Epidermal melanocyte (primary cell): ENCODE measurements around the gene HSF4.

Experiments
- DNase-seq: peaks from one replicate; pipeline ENCODE4 v3.0.0; 2011; ENCODE audit warnings: low spot score; ENCODE audit not compliant: insufficient read length

HSF4 gene

DNA sequence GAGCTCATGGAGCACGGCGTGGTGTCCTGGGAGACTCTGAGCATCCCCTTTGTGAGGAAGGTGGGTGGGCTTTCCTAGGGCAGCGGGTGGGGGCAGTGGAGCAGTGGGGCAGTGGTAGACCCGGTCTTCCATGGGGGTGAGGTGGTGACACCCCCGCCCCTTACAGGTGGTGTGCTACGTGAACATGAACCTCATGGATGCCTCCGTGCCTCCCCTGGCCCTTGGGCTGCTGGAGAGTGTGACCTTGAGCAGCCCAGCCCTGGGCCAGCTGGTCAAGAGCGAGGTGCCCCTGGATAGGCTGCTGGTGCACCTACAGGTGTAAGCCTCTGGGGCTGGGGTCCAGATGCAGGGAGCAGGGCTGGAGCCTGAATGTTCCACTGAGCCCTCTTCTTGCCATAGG is 35.9 kb downstream of the HSF4 start:
- no peak for DNase-seq

DNA sequence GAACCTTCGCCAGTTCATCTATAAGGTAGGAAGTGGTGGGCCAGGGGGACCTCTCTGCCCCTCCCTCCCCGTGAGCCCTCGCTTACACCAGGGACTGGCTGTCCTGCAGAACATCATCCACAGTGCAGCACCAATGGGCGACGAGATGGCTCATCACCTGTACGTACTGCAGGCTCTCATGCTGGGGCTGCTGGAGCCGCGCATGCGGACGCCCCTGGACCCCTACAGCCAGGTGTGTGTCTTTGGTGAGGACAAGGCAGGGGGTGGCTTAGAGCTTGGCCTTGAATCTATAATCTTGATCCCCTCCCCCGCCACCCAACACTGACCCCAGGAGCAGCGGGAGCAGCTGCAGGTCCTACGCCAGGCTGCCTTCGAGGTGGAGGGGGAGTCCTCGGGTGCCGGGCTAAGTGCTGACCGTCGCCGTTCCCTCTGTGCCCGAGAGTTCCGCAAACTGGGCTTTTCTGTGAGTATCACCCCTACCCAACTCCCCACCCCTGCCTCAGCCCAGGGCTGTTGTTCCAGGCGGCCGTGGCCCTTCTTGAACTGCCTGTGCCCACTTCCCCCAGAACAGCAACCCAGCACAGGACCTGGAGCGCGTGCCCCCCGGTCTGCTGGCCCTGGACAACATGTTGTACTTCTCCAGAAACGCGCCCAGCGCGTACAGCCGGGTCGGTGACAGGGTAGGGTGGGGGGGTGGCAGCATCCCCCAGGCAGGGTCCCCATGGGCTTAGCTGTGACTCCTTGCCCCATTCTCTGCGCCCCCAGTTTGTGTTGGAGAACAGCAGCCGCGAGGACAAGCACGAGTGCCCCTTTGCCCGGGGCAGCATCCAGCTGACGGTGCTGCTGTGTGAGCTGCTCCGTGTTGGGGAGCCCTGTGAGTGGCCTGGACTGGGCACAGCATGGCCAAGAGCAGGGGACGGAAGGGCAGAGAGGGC is 37.1 kb downstream of the HSF4 start:
- DNase-seq, result no peak

DNA sequence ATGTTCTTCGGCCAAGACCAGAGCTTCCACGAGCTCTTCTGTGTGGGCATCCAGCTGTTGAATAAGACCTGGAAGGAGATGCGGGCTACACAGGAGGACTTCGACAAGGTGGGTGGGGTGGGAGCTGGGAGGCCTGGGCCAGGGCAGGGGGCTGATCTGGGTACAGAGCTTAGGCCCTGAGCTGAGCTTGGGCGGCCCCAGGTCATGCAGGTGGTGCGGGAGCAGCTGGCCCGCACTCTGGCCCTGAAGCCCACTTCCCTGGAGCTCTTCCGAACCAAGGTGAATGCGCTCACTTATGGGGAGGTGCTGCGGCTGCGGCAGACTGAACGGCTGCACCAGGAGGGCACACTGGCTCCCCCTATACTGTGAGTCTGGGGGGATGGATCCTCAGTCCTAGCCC is 37.9 kb downstream of the HSF4 start:
- DNase-seq, result no peak

DNA sequence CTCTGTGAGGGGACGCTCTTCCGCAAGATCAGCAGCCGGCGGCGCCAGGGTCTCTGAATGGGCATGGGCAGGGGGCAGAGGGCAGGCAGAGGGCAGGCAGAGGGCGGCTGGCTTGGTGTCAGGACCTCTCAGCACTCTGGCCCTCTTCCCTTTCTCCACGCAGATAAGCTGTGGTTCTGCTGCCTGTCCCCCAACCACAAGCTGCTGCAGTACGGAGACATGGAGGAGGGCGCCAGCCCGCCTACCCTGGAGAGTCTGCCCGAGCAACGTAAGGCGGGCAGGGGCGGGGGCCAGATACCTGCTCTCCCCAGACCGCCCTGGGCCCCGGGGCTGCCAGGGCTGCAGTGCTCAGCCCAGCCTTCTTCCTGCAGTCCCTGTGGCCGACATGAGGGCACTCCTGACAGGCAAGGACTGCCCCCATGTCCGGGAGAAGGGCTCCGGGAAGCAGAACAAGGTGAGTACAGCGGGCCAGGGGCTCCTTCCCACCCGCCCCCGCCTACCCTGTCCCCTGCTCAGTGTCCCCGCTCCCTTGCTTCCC is 38.5 kb downstream of the HSF4 start:
- DNase-seq, result no peak

DNA sequence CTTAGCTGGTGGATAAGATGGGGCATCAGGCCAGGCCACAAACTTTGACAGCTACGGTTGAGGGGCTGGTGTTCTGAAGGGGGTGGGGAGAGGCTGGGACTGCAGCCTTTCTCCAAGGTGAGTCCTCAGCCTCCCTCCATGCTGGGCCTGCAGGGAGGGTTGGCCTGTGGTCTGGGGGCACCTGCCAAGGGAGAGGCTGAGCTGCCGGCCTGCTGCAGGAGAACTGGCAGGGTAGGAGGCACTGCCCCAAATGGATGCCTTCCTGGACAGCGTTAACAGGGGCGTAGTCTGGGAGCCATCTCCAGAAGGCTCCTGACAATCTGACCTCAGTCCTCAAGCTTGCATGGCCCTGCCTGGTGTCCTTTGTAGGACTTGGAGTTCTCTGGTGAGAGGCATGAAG is 39.5 kb downstream of the HSF4 start:
- no peak for DNase-seq

DNA sequence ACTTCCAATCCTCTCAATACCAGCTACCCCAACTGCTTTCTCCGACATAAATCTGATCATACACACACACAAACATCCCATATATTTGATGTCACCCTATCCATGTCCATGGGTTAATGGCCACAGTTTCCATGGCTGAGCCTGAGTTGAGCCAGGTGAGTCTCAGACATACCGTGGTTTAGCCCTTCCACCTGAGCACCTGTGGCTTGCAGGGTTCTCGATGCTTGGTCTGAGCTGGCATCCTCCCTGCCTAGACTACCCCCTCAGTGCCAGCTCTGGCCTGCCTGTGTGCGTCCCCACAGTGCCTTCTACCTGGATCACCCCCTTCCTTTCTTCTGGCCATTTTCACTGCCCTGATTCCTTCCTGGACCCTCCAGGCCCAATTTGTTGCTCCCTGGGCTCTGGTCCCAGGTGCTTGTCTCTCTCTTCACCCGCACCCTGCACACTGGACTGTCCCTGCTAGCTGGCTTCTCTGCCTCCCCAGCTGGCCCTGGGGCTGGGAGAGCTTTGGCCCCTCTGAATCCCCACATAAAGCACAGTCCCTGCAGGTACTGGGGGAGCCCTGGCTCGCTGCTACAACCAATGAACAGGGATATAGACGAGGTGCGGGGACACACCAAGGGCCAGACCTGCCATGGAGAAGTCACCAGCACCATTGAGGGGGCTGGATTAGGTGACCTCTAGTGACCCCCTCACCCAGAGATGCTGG is 41.7 kb downstream of the HSF4 start:
- no peak for DNase-seq

DNA sequence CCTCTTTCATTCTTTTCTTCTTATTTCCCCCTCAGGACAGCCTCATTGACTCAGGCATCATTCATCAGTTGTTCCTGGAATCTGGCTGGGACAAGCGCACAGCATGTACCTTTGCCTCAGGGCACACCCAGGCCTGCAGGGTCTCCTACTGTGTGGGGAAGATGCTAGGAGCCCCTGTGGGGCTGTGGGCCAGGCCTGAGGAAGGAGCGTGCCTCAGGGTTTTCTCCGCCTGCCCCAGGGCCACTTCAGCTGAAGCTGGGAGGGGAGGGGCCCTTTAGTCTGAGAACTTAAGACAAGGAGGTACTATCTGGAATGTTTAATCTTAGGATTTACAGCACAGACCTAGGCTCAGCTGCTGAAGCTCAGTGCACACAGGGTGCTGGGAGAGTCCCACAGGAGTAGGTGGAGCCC is 42.3 kb downstream of the HSF4 start:
- DNase-seq, result no peak

DNA sequence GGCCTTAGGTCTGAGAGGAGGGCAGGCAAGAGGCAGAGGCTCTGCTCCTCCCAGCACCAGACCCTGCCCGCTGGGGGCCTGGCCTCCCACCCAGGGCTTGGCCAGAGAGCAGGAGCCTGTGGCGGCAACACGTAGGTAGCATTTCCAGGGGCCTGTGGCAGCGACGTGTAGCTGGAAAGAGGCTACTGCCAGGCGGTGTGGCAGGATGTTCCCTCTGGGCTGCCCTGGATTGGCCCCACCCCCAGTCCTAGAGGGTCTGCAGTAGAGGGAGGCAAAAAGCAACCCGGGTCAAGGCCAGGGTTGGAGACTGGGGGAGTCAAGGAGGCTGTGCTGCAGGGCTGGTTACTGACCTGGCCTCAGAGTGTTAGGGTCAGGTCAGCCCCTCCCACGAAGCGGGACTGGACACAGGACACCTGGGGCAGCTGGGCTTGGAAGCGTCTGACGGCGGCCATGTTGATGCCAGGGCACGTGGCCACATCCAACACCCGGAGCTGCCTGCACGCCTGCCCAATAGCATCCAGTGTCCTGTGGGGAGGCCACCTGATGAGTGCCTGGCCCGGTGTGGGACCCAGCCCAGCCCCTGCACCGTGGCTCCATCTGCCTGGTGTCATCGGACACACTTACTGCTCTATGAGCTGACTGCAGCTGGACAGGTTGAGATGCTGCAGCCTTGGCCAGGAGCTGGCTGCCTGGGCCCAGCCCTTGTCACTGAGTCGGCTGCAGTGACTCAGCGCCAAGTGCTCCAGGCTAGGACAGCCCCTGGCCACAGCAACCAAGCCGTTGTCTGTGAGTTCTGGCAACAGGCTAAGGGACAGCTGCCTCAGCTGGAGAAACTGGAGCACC is 42.9 kb downstream of the HSF4 start:
- no peak for DNase-seq

DNA sequence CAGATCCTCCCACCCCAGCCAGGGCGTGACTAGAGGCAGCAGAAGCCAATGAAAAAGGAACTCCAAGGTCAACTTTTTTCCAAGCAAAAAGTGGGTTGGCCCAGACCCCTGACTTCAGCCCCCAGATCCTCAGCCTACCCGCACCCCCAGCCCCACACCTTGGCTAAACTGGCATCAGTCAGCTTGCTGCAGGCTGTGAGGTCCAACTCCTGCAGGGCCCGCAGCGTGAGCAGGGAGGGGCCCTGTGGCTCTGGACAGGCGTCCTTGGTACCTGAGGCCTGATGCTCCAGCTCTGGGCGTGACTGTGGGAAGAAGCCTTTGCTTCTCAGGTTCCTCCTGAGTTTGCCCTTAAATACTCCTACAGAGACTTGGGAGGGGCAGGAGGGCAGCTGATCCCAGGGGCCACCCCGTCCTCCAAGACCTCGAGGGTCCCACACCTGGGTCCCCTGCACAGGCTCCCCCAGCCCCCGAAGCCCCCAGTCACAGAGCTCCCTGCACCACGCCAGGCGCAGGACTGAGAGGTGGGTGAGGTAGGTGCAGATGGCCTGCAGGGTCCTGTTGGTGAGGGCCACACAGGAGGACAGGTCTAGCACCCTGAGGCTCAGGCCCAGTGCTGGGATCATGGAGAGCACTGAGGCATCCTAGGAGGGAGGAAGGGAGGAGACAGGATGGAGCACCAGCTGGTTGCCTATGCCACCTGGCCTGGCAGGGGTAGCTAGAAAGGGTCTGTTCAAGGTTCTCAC is 43.8 kb downstream of the HSF4 start:
- DNase-seq, result no peak

DNA sequence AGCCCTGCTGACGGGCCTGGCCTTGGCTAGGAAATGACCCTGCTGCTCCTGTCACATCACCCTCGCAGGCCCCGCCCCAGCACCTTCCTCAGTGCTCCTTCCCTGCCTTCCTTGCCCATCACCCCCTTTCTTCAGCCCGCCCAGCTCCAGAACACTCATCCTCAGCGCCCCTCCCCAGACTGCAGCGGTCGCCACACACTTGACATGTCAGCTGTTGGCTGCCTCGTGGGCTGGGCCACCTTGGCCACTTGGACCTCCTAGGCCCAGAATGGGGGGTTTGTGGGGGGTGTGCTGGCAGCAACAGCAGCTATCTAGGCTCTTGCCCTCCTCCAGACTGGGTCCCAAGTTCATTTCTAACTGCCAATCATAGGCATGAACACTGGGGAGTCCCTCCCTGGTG is 45.0 kb downstream of the HSF4 start:
- DNase-seq, result no peak

DNA sequence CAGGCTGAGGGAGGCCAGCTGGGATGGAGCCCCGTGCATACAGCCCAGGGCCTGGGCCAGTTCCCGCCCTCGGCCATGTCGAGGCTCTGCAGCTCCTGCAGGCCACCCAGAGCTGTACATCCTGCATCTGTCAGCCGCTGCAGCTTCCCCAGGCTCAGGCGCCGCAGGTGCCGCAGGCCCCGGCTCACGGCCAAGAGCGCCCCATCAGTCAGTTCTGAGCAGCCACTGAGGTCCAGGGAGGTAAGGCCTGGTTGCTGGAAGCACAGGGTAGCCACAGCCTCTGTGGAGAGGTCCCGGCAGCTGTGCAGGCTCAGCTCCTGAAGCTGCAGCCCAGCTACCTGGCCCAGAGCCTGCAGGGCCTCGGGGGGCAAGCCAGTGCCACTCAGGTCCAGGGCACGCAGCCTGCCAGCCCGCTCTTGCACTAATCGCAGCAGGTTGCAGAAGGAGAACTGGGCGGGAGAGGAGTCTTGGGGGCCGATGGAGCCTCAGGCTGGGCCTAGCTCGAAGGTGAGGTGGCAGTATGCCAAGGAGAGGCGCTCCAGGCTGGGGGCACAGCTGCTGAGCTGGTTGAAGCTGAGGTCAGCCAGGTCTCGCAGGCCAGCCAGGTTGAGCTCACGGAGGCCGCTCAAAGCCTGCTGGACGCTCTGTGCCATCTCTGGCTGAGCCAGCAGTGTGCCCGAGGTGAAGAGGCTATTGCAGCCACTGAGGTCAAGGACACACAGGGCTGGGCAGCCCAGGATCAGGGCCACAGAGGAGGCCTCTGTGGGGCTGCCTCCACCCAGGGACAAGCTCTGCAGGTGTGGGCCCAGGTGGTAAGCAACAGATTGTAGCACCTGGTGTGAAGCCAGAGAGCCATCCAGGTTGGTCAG is 45.8 kb downstream of the HSF4 start:
- DNase-seq, result no peak

DNA sequence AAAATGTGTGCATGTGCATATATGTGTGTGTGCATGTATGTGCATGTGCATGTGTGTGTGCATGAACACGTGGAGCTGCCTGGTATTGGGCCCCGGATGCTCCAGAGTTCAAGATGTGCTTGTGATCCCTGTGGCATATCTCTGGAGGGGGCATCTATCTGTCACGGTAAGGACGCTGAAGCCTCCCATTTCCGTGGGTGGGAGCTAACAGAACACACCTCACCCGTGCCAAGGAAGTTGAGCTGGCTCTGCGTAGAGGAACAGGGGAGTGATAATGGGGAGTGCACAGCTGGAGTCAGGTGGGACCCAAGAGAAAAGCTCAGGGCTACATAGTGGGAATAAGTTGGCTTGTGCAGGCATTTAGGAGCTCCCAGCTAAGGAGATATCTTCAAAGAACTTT is 47.1 kb downstream of the HSF4 start:
- no peak for DNase-seq

DNA sequence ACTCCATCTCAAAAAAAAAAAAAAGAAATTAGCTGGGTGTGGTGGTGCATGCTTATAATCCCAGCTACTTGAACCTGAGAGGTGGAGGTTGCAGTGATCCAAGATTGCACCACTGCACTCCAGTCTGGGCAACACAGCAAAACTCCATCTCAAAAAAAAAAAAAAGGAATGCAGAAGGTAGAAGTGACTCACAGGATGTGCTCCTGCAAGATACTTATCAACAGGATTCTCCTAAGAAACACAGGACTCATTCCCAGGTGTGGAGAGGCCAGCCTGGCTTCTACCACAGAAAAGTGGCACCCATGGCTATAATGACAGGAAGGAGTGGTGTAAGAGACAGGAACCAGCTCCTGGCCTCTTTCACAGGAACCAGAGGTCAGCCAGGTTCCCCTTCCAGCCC is 48.2 kb downstream of the HSF4 start:
- no peak for DNase-seq

DNA sequence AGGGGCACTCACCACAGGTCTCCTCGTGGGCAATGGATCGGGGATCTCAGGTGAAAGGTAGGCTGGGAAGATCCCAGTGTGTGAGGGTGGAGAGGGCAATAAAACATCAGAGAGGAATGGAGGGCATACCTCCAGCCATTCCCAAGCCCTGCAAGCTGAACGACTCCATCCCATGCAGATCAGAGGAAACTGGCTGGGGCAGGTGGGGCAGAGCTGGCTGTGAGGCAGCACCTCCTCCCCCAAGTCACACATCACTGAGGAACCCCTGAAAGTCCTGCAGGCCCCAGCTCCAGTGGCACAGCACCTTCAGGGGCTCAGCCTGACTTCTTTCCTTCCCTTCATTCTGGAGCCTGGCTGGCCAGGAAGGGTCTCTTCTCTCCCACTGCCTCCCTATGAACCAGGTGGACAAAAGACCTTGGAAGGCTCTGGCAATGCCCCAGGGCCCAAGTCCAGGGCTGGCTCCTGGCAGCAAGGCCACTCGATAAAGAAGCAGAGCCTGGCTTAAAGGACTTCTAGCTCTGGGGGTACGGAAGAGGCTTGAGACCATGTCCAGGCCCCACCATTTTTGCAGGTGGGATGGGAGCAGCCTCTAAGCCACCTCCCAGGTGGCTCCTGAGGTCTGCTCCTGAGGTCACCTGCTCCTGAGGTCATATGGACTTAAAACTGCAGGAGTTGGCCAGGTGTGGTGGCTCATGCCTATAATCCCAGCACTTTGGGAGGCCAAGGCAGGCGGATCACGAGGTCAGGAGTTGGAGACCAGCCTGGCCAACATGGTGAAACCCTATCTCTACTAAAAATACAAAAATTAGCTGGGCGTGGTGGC is 48.9 kb downstream of the HSF4 start:
- no peak for DNase-seq

DNA sequence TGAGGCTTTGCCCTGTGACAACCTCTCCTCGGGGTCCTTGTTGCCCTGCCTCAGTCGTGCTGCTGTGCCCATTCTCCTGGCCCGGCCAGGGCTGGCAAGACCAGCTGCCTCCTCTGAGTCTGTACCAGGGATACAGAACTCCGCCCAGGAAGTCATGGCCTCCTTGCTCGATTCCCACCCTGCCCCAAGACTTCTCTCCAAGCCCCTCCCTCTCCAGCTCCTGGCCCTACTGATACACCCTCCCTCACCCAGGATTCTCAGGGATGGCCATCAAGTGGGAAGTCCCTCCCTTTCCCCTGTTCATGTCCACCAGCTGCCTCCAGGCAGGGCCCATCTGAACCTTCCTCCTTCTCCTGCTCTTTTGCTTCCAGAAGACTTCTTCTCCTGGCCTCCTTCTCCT is 51.2 kb downstream of the HSF4 start:
- DNase-seq, result no peak

DNA sequence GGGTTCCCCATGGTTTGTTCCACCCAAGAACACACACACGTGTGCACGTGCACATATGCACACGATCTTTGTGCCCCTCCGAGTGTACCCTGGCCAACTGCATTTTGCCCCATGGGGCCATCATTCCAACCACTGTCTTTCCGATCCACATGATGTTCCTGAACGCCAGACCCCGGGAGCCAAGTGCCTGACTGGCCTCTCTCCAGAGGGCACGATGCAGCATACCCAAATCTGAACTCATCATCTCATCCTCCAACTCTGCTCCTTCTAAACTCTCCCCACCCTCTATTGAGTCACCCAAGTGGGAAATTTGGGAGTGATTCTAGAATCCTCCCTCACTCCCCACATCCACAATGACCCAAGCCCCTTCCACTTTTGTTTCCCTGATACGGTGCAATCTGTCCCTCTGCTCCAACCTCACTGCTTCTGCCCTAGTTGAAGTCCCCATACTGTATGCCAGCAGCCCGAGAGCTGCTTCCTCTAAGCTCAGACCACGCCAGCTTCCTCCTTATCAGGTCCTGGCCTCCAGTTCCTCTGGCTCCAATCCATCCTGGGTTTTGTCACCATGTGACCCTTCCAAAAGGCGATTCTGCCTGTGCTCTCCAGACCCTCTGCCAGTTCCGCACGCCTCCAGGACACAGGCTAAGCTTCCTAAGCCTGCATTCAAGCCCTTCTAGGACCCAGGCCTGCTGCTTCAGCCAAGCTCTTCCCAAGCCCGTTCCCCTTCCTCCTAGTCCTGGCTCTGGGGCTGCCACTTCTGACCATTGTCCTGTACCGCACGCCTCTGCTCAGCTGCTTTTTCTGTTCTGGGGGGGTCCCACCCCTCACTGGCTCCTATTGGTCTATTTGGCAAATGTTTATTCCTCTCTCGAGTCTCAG is 52.3 kb downstream of the HSF4 start:
- DNase-seq, result no peak
